Measurements from ENCODE around the gene ACCS. TPM values are rescaled to one million over a fixed set of nuclear protein-coding genes. Genes with fewer than 3 reads are reported as not detected.

Gene ACCS
- total RNA-seq, 1 donor from 2014 or later, result 38.8 TPM

DNA sequence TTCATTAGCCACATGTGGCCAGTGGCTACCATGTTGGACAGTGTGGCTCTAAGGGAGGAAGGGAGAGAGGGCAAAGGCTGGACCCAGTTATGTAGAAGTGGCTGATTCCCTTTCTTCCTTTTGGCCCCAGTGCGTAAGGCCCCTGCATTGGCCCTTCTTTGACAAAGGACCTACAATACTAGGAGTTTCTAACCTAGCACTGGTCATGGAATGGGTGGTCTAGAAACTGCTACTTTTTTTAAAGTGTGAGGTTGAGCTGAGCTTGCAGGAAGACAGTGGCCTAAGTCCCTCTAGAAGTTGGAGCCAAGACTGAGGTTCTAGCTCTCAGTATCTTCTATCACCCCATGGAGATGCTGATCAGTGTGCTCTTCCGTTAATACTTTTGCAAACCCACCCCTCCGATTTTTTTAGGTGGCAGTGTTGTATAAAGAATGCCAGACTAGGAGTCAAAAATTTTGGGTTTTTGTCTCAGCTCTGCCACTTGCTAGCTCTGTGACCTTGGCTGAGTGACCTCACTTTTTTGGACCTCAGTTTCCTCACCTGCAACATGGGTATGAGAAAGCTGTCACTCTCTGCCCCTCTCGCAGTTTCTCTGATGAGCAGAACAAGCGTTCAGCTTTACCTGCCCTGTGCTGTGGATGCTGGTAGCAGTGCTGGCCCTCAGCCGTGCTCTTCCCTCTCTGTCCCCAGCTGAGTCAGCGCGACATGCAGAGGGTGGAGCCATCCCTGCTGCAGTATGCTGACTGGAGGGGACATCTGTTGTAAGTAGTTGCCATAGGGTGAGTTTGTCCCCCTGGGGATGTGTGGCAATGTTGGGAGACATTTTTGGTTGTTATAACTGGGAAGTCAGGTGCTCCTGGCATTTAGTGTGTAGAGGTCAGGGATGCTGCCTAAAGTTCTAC, 6.9 kb downstream of the ACCS start:
- TF ChIP-seq, protein P1, sequence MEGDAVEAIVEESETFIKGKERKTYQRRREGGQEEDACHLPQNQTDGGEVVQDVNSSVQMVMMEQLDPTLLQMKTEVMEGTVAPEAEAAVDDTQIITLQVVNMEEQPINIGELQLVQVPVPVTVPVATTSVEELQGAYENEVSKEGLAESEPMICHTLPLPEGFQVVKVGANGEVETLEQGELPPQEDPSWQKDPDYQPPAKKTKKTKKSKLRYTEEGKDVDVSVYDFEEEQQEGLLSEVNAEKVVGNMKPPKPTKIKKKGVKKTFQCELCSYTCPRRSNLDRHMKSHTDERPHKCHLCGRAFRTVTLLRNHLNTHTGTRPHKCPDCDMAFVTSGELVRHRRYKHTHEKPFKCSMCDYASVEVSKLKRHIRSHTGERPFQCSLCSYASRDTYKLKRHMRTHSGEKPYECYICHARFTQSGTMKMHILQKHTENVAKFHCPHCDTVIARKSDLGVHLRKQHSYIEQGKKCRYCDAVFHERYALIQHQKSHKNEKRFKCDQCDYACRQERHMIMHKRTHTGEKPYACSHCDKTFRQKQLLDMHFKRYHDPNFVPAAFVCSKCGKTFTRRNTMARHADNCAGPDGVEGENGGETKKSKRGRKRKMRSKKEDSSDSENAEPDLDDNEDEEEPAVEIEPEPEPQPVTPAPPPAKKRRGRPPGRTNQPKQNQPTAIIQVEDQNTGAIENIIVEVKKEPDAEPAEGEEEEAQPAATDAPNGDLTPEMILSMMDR (IDR thresholded peaks at IDR 0.05; ENCODE audit: unreplicated experiment), result no peak
- Mint-ChIP-seq H3K27ac (ENCODE audit: unreplicated experiment) (no peak overlapping the region), H3K36me3 (ENCODE audit: low read depth, unreplicated experiment) (peaks cover 46% of the 10 kb centered on the region), H3K4me3 (ENCODE audit: unreplicated experiment) (no peak overlapping the region), H3K4me1 (ENCODE audit: unreplicated experiment) (peaks cover 33% of the 10 kb centered on the region), H3K27me3 (ENCODE audit: unreplicated experiment) (peaks cover 16% of the 10 kb centered on the region), H3K9me3 (ENCODE audit: unreplicated experiment) (no peaks in the 10 kb centered on the region)
- no peak for DNase-seq (ENCODE audit: low spot score)

DNA sequence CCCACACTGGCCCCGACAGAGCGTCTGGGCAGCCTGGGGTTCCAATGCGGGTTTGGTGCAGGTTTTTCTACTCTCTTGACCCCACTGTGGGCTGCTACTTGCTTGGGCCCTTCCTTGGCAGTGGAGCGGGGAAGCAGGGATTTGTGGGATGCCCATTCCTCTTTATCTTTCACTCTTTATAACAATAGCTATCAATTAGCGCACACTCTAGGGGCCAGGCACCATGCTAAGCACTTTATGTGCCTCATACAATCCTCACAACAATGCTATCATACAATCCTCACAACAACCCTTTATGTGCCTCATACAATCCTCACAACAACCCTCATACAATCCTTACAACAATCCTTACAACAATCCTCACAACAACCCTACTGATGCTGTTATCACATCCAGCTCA, 12.7 kb downstream of the ACCS start:
- peak overlapping the region; percentile 24 for H3K4me3 Mint-ChIP-seq (ENCODE audit: unreplicated experiment)
- peaks cover 31% of the 10 kb centered on the region for H3K4me1 Mint-ChIP-seq (ENCODE audit: unreplicated experiment)
- TF ChIP-seq, protein P1 (IDR thresholded peaks at IDR 0.05; ENCODE audit: unreplicated experiment), result no peak
- peaks cover 10% of the 10 kb centered on the region for H3K27me3 Mint-ChIP-seq (ENCODE audit: unreplicated experiment)
- H3K36me3 Mint-ChIP-seq (ENCODE audit: low read depth, unreplicated experiment), result peaks cover 58% of the 10 kb centered on the region
- no peaks in the 10 kb centered on the region for H3K9me3 Mint-ChIP-seq (ENCODE audit: unreplicated experiment)
- DNase-seq (ENCODE audit: low spot score), result no peak
- no peak overlapping the region for H3K27ac Mint-ChIP-seq (ENCODE audit: unreplicated experiment)

DNA sequence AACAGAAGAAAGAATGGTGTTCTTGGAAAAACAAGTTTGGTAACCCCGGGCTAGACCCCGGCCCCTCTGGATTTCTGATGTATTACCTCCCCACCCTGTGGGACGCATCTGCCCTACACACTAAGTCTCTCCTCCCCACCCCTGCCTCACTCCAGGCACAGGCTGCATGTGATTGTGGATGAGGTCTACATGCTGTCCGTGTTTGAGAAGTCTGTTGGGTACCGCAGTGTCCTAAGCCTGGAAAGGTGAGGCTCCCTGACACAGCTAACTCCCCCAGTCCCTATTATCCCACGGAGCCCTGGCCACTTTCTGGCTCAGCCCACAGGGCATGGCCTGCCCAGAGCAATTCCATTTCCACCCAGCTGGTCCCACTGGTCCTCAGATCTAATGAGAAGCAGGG, 13.3 kb downstream of the ACCS start:
- peaks cover 26% of the 10 kb centered on the region for H3K4me1 Mint-ChIP-seq (ENCODE audit: unreplicated experiment)
- TF ChIP-seq, protein P1 (IDR thresholded peaks at IDR 0.05; ENCODE audit: unreplicated experiment), result no peak
- H3K27me3 Mint-ChIP-seq (ENCODE audit: unreplicated experiment), result peaks cover 9% of the 10 kb centered on the region
- no peak overlapping the region for H3K27ac Mint-ChIP-seq (ENCODE audit: unreplicated experiment)
- H3K36me3 Mint-ChIP-seq (ENCODE audit: low read depth, unreplicated experiment), result peaks cover 63% of the 10 kb centered on the region
- H3K4me3 Mint-ChIP-seq (ENCODE audit: unreplicated experiment), result no peak overlapping the region
- no peak for DNase-seq (ENCODE audit: low spot score)
- H3K9me3 Mint-ChIP-seq (ENCODE audit: unreplicated experiment), result no peaks in the 10 kb centered on the region

DNA sequence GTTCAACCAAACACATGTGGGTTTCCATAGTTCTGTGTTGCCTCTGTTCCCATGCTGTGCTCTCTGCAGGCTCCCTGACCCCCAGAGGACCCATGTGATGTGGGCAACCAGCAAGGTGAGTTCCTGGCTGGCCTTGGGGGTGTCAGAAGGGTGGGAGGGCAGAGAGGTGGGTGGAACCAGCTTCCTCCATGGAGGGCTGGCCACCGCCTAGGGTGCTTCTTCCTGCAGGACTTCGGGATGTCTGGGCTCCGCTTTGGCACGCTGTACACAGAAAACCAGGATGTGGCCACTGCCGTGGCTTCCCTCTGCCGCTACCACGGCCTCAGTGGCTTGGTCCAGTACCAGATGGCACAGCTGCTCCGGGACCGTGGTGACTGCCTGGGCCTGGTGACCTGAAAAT, 14.9 kb downstream of the ACCS start:
- Mint-ChIP-seq H3K27ac (ENCODE audit: unreplicated experiment) (no peak overlapping the region), H3K4me1 (ENCODE audit: unreplicated experiment) (peaks cover 12% of the 10 kb centered on the region), H3K36me3 (ENCODE audit: low read depth, unreplicated experiment) (peaks cover 59% of the 10 kb centered on the region), H3K4me3 (ENCODE audit: unreplicated experiment) (no peak overlapping the region), H3K9me3 (ENCODE audit: unreplicated experiment) (peaks cover 5% of the 10 kb centered on the region), H3K27me3 (ENCODE audit: unreplicated experiment) (peaks cover 9% of the 10 kb centered on the region)
- DNase-seq (ENCODE audit: low spot score), result no peak
- TF ChIP-seq, protein P1 (IDR thresholded peaks at IDR 0.05; ENCODE audit: unreplicated experiment), result no peak

DNA sequence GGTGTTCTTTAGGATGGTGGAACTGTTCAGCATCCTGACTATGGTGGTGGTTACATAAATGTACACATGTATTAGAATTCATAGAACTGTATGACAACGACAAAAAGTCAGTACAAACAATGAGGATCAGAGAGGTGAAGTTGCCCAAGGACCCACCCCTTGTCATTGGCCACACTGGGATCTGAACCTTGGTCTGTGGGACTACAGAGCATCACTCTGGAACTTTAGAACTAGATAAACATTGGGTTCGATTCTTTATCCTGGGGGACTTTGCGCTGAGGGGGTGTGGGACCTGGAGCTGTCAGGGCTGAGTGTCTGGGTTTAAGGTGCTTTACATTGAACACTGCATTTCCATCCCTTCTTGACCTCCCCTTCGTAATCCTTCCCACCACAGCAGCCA, 16.6 kb downstream of the ACCS start:
- peaks cover 56% of the 10 kb centered on the region for H3K36me3 Mint-ChIP-seq (ENCODE audit: low read depth, unreplicated experiment)

More for the DNA sequence above, 16.6 kb downstream of the ACCS start:
- TF ChIP-seq, protein P1 (IDR thresholded peaks at IDR 0.05; ENCODE audit: unreplicated experiment), result no peak
- DNase-seq (ENCODE audit: low spot score), result no peak
- Mint-ChIP-seq H3K4me1 (ENCODE audit: unreplicated experiment) (no peaks in the 10 kb centered on the region), H3K27me3 (ENCODE audit: unreplicated experiment) (peaks cover 4% of the 10 kb centered on the region), H3K27ac (ENCODE audit: unreplicated experiment) (no peak overlapping the region), H3K4me3 (ENCODE audit: unreplicated experiment) (no peak overlapping the region), H3K9me3 (ENCODE audit: unreplicated experiment) (peaks cover 5% of the 10 kb centered on the region)
